Activated B cell treated with CpG ODN at 0.5 μM for 24 hours (primary cell): Measurements from ENCODE around the gene MECR. TPM values are rescaled to one million over a fixed set of nuclear protein-coding genes. Genes with fewer than 3 reads are reported as not detected.

Experiments
- ATAC-seq: fragments of 200-7000 bp; cut with Tn5 transposase; one replicate; pipeline ENCODE4 v1.10.0; 2021; ENCODE audit warnings: low read depth, mild to moderate bottlenecking, moderate library complexity
- CTCF ChIA-PET: fragments of 350-600 bp; sonication (Branson Sonifier 250); formaldehyde crosslinking; loops from one replicate; lab custom pipeline; 2021; ENCODE audit warnings: antibody characterized with exemption; lab: Charles Lee
- POLR2A ChIA-PET: fragments of 350-600 bp; sonication (Branson Sonifier 250); formaldehyde crosslinking; loops from one replicate; lab custom pipeline; 2021; ENCODE audit warnings: antibody characterized with exemption; lab: Charles Lee
- DNase-seq: peaks from one replicate; pipeline ENCODE4 v3.0.0; 2022
- H3K27ac Mint-ChIP-seq: one replicate; pipeline ENCODE4 v1.8.0; 2020; ENCODE audit warnings: mixed read lengths
- H3K27me3 Mint-ChIP-seq: one replicate; pipeline ENCODE4 v1.8.0; 2021; ENCODE audit warnings: mixed read lengths
- H3K36me3 Mint-ChIP-seq: one replicate; pipeline ENCODE4 v1.8.0; 2021; ENCODE audit warnings: low read depth, mixed read lengths
- H3K4me1 Mint-ChIP-seq: one replicate; pipeline ENCODE4 v1.8.0; 2021; ENCODE audit warnings: mixed read lengths
- H3K4me3 Mint-ChIP-seq: one replicate; pipeline ENCODE4 v1.8.0; 2020; ENCODE audit warnings: mild to moderate bottlenecking, mixed read lengths
- H3K9me3 Mint-ChIP-seq: one replicate; pipeline ENCODE4 v1.8.0; 2020; ENCODE audit warnings: mixed read lengths
- CTCF ChIP-seq: fragments of 200-600 bp; IDR thresholded peaks from one replicate; pipeline ENCODE4 v1.8.0; 2022; ENCODE audit warnings: antibody characterized with exemption, mild to moderate bottlenecking
- intact Hi-C: fragments of 100-400 bp; cut with micrococcal nuclease; formaldehyde crosslinking; loops from one replicate; pipeline ENCODE4 v1.15.1; 2024
- total RNA-seq: library from RNA; stranded (reverse); gene quantifications from 2 replicates; pipeline ENCODE4 v1.2.3, GENCODE V29; 2022

The MECR gene
- total RNA-seq, 1 donor from 2014 or later, result 18.7 TPM

GRCh38 chr1:29179641-29180184, 51.0 kb downstream of the MECR start:
- POLR2A ChIA-PET, result interaction anchor here (0.6 to 3.0 kb wide), 3 partner anchors 119 to 532 kb away, joined by 8 to 27 read pairs (median 9); partner anchors contain the start of gene RNU11
- no peaks in the 10 kb centered on the region for H3K9me3 Mint-ChIP-seq
- CTCF ChIA-PET, result interaction anchor here (3.0 to 3.9 kb wide), 2 partner anchors 17 to 23 kb away, joined by 20 to 25 read pairs; no protein-coding TSS in a partner anchor
- no peak for DNase-seq
- H3K36me3 Mint-ChIP-seq, result peaks cover 33% of the 10 kb centered on the region
- no peaks in the 10 kb centered on the region for H3K27me3 Mint-ChIP-seq
- intact Hi-C loops, result loop anchor here (2.0 to 5.0 kb wide), 4 partner anchors 597 to 1538 kb away; partner anchors contain the start of gene RCC1
- H3K4me3 Mint-ChIP-seq, result peak overlapping the region; percentile 95
- peak overlapping the region; percentile 20 for H3K27ac Mint-ChIP-seq
- peaks cover 51% of the 10 kb centered on the region for H3K4me1 Mint-ChIP-seq
- TF ChIP-seq CTCF, result no peak
- no peak for ATAC-seq

GRCh38 chr1:29177022-29177705, 53.6 kb downstream of the MECR start:
- intact Hi-C loops, result no loop called here
- no peaks in the 10 kb centered on the region for H3K9me3 Mint-ChIP-seq
- peaks cover 42% of the 10 kb centered on the region for H3K36me3 Mint-ChIP-seq
- H3K27ac Mint-ChIP-seq, result peak overlapping the region; percentile 30
- ChIA-PET CTCF (no interaction called here), POLR2A (no interaction called here)
- no peak for DNase-seq
- no peak for TF ChIP-seq CTCF
- no peak for ATAC-seq
- peaks cover 58% of the 10 kb centered on the region for H3K4me1 Mint-ChIP-seq
- H3K27me3 Mint-ChIP-seq, result no peaks in the 10 kb centered on the region
- no peak overlapping the region for H3K4me3 Mint-ChIP-seq

DNA sequence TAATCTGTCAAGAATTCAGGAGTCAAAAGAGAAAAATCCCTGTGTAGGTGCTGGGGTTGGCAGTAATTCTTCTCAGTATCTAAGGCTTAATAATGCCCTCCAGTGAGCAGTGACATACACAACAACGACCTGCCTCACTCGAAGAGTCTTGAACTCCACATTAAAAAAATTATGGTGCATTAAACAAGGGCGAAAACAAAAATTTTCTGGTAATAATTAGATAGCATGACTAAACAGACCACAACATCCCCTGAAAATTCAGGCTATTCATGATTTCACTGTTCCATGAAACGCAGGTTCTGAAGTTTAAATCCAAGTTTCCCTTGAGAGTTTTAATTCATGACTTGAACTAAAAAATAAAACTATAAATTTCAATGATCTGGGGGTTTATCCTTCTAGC, 54.2 kb downstream of the MECR start:
- DNase-seq (no peak), ATAC-seq (no peak)
- Mint-ChIP-seq H3K4me1 (peaks cover 60% of the 10 kb centered on the region), H3K27ac (peak overlapping the region; percentile 61), H3K27me3 (no peaks in the 10 kb centered on the region), H3K4me3 (no peak overlapping the region), H3K36me3 (peaks cover 43% of the 10 kb centered on the region), H3K9me3 (no peaks in the 10 kb centered on the region)
- no peak for TF ChIP-seq CTCF
- ChIA-PET POLR2A (no interaction called here), CTCF (no interaction called here)
- intact Hi-C loops, result no loop called here

DNA sequence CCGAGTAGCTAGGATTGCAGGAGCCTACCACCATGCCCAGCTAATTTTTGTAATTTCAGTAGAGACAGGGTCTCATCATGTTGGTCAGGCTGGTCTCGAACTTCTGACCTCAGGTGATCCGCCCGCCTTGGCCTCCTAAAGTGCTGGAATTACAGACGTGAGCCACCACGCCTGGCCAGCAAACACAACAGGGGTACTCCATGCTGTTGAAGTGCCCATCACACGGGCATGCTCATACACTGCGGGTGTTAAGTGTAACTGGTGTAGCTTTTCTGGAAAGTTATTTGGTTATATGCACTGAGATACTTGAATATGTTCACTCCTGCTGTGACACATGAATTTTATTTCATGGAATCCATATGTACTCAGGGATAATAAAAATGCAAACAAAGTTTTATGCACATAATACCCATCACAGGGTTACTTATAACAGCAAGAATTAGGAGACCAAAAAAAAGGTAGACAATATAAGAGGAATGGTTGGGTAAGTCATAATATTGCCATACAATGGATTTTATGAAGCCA, 58.3 kb downstream of the MECR start:
- Mint-ChIP-seq H3K9me3 (no peaks in the 10 kb centered on the region), H3K4me1 (peaks cover 56% of the 10 kb centered on the region), H3K4me3 (no peak overlapping the region), H3K36me3 (peaks cover 47% of the 10 kb centered on the region), H3K27ac (no peak overlapping the region), H3K27me3 (no peaks in the 10 kb centered on the region)
- TF ChIP-seq CTCF, result no peak
- ChIA-PET CTCF (interaction anchor here (2.0 kb wide), 1 partner anchor 9 kb away, joined by 7 read pairs; the partner anchor contains the start of gene SRSF4), POLR2A (interaction anchor here (0.7 to 1.2 kb wide), 2 partner anchors 10 to 184 kb away, joined by 5 to 10 read pairs; no protein-coding TSS in a partner anchor)
- intact Hi-C loops, result no loop called here
- DNase-seq, result no peak
- ATAC-seq, result no peak

DNA sequence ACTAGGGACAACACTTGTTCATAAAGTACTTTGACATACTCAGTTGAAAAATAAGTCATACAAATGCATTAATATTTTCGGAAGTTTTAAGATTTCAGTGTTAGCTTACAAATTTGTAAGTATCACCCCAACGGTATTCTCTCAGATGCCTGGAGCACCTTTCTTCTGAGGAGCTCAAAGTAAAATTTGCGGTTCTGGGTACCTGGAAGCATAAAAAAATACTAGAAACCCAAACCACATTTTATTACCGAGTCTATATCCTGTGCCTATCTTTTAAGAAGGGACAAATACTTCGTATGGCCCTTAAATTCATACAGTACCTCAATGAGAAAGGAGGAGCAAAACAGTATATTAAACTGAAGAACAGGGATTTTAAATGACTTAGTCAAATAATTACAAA, 59.2 kb downstream of the MECR start:
- H3K27me3 Mint-ChIP-seq, result no peaks in the 10 kb centered on the region

More for the DNA sequence above, 59.2 kb downstream of the MECR start:
- no peak for ATAC-seq
- no peak for DNase-seq
- POLR2A ChIA-PET, result interaction anchor here (0.6 to 3.3 kb wide), 3 partner anchors 10 to 523 kb away, joined by 5 to 20 read pairs (median 7); partner anchors contain the start of genes RNU11 and SRSF4
- H3K4me1 Mint-ChIP-seq, result peaks cover 48% of the 10 kb centered on the region
- no peak overlapping the region for H3K27ac Mint-ChIP-seq
- CTCF ChIA-PET, result interaction anchor here (0.9 to 2.0 kb wide), 2 partner anchors 10 to 31 kb away, joined by 3 to 7 read pairs; partner anchors contain the start of gene SRSF4
- intact Hi-C loops, result loop anchor here (1.0 kb wide), 1 partner anchor 10 kb away; the partner anchor contains the start of gene SRSF4
- TF ChIP-seq CTCF, result no peak
- no peaks in the 10 kb centered on the region for H3K9me3 Mint-ChIP-seq
- peak overlapping the region; percentile 60 for H3K4me3 Mint-ChIP-seq
- peaks cover 51% of the 10 kb centered on the region for H3K36me3 Mint-ChIP-seq
